CD4-positive, alpha-beta T cell (primary cell): ENCODE data around the gene RBBP7. TPM values are rescaled to one million over a fixed set of nuclear protein-coding genes. Genes with fewer than 3 reads are reported as not detected.

Experiments used
- ATAC-seq: fragments of 200-7000 bp; cut with Tn5 transposase; one replicate; pipeline ENCODE4 v1.10.0; 2022; ENCODE audit warnings: mild to moderate bottlenecking; ENCODE audit not compliant: poor library complexity
- CTCF ChIA-PET: fragments of 350-600 bp; sonication (Branson Sonifier 250); formaldehyde crosslinking; loops from one replicate; lab custom pipeline; 2021; ENCODE audit warnings: antibody characterized with exemption, inconsistent platforms; lab: Charles Lee
- POLR2A ChIA-PET: fragments of 350-600 bp; sonication (Branson Sonifier 250); formaldehyde crosslinking; loops from one replicate; lab custom pipeline; 2021; ENCODE audit warnings: antibody characterized with exemption, inconsistent platforms; lab: Charles Lee
- DNase-seq, 14 experiments: peaks; one replicate each; pipeline ENCODE4 v3.0.0-alpha.2; 2013 to 2020; ENCODE audit warnings: mixed read lengths in 2 of 14
- H3K27ac ChIP-seq, 2 donors: one replicate each; pipeline versions ENCODE4 v1.5.1 to v1.7.0; 2013; ENCODE audit warnings: low read length in 2 of 2, low read depth in 1 of 2, mild to moderate bottlenecking in 1 of 2
- H3K27me3 ChIP-seq, 2 experiments: 1 replicate in 1 of 2; 2 replicates in 1 of 2; pipeline versions ENCODE4 v1.6.1 to v1.7.0; 2013; ENCODE audit warnings: low read length in 2 of 2, control low read depth in 1 of 2, mild to moderate bottlenecking in 1 of 2, moderate library complexity in 1 of 2; ENCODE audit not compliant: insufficient read depth in 2 of 2, control insufficient read depth in 1 of 2
- H3K36me3 ChIP-seq: one replicate; pipeline ENCODE4 v1.6.1; 2013; ENCODE audit warnings: low read length, control low read depth; ENCODE audit not compliant: insufficient read depth
- H3K4me1 ChIP-seq: one replicate; pipeline ENCODE4 v1.6.1; 2013; ENCODE audit warnings: low read length, control low read depth; ENCODE audit not compliant: insufficient read depth
- H3K4me3 ChIP-seq: one replicate; pipeline ENCODE4 v1.5.1; 2013; ENCODE audit warnings: mild to moderate bottlenecking, low read length, moderate library complexity
- H3K9me3 ChIP-seq, 2 experiments: 1 replicate in 1 of 2; 2 replicates in 1 of 2; pipeline versions ENCODE4 v1.6.1 to v1.7.0; 2013; ENCODE audit warnings: low read length in 2 of 2, mild to moderate bottlenecking in 2 of 2, control low read depth in 1 of 2, moderate library complexity in 1 of 2; ENCODE audit not compliant: control insufficient read depth in 1 of 2, insufficient read depth in 1 of 2
- H3K27ac Mint-ChIP-seq: one replicate; pipeline ENCODE4 v1.8.0; 2020; ENCODE audit warnings: mixed read lengths
- H3K27me3 Mint-ChIP-seq: one replicate; pipeline ENCODE4 v1.8.0; 2021; ENCODE audit warnings: mixed read lengths
- H3K36me3 Mint-ChIP-seq: one replicate; pipeline ENCODE4 v1.8.0; 2021; ENCODE audit warnings: low read depth, mixed read lengths
- H3K4me1 Mint-ChIP-seq: one replicate; pipeline ENCODE4 v1.8.0; 2021; ENCODE audit warnings: low read depth, mixed read lengths
- H3K4me3 Mint-ChIP-seq: one replicate; pipeline ENCODE4 v1.8.0; 2020; ENCODE audit warnings: mild to moderate bottlenecking, mixed read lengths
- H3K9me3 Mint-ChIP-seq: one replicate; pipeline ENCODE4 v1.8.0; 2020; ENCODE audit warnings: mixed read lengths
- CTCF ChIP-seq: fragments of 200-600 bp; IDR thresholded peaks from one replicate; pipeline ENCODE4 v1.8.0; 2022; ENCODE audit warnings: antibody characterized with exemption, mild to moderate bottlenecking
- intact Hi-C, 2 experiments: fragments of 100-400 bp; cut with DNase I in 1 of 2; cut with micrococcal nuclease in 1 of 2; formaldehyde crosslinking; loops; one replicate each; pipeline versions ENCODE4 v1.15.1 to v1.9.0; 2023 to 2025; cut with DNase I, micrococcal nuclease
- total RNA-seq, 174 experiments: library from RNA in 2 of 174; stranded (reverse) in 2 of 174; gene quantifications; one replicate each; pipeline ENCODE4 v1.2.3 and lab custom pipeline; 2021 to 2026

Gene RBBP7
- total RNA-seq, 2 experiments from 2014 or later = 104 to 110 TPM

- no peaks in the 10 kb centered on the region for H3K9me3 ChIP-seq
- ATAC-seq (no peak), DNase-seq (no peak)
- no peaks in the 10 kb centered on the region for H3K27me3 ChIP-seq
- H3K4me3 ChIP-seq = no peak overlapping the region
- H3K36me3 ChIP-seq = peaks cover 52% of the 10 kb centered on the region
- ChIA-PET POLR2A (no interaction called here), CTCF (no interaction called here)
- intact Hi-C loops = no loop called here
- TF ChIP-seq CTCF = no peak
- Mint-ChIP-seq H3K27ac (no peak overlapping the region), H3K27me3 (no peaks in the 10 kb centered on the region), H3K36me3 (peaks cover 75% of the 10 kb centered on the region), H3K4me1 (peaks cover 5% of the 10 kb centered on the region), H3K9me3 (no peaks in the 10 kb centered on the region), H3K4me3 (no peak overlapping the region)
- no peak overlapping the region for H3K27ac ChIP-seq
- no peaks in the 10 kb centered on the region for H3K4me1 ChIP-seq
Measured at GRCh38 chrX:16842684-16843083, 27.5 kb downstream of the RBBP7 start.

- Histone ChIP-seq H3K36me3 (peaks cover 53% of the 10 kb centered on the region), H3K27ac (no peak overlapping the region), H3K9me3 (no peaks in the 10 kb centered on the region), H3K27me3 (no peaks in the 10 kb centered on the region), H3K4me3 (no peak overlapping the region), H3K4me1 (no peaks in the 10 kb centered on the region)
- ATAC-seq (no peak), DNase-seq (no peak)
- H3K27ac Mint-ChIP-seq = no peak overlapping the region
- ChIA-PET CTCF (interaction anchor here (0.8 kb wide), 1 partner anchor 41 kb away, joined by 3 read pairs; no protein-coding TSS in a partner anchor), POLR2A (no interaction called here)
- no peaks in the 10 kb centered on the region for H3K4me1 Mint-ChIP-seq
- no peak overlapping the region for H3K4me3 Mint-ChIP-seq
- intact Hi-C loops = no loop called here
- peaks cover 79% of the 10 kb centered on the region for H3K36me3 Mint-ChIP-seq
- TF ChIP-seq CTCF = no peak
- H3K9me3 Mint-ChIP-seq = no peaks in the 10 kb centered on the region
- no peaks in the 10 kb centered on the region for H3K27me3 Mint-ChIP-seq
Measured at GRCh38 chrX:16839852-16840460, 30.2 kb downstream of the RBBP7 start.

- no peak for TF ChIP-seq CTCF
Measured at GRCh38 chrX:16839219-16839851, 30.8 kb downstream of the RBBP7 start.

More at GRCh38 chrX:16839219-16839851, 30.8 kb downstream of the RBBP7 start:
- no peaks in the 10 kb centered on the region for H3K4me1 ChIP-seq
- no peaks in the 10 kb centered on the region for H3K27me3 Mint-ChIP-seq
- POLR2A ChIA-PET = no interaction called here
- H3K27ac ChIP-seq = no peak overlapping the region
- no peak overlapping the region for H3K4me3 ChIP-seq
- no peaks in the 10 kb centered on the region for H3K4me1 Mint-ChIP-seq
- intact Hi-C loops = no loop called here
- no peak overlapping the region for H3K4me3 Mint-ChIP-seq
- H3K27me3 ChIP-seq = no peaks in the 10 kb centered on the region
- CTCF ChIA-PET = no interaction called here
- peaks cover 79% of the 10 kb centered on the region for H3K36me3 Mint-ChIP-seq
- H3K27ac Mint-ChIP-seq = no peak overlapping the region
- H3K9me3 ChIP-seq = no peaks in the 10 kb centered on the region
- peaks cover 57% of the 10 kb centered on the region for H3K36me3 ChIP-seq
- ATAC-seq (no peak), DNase-seq (no peak)
- no peaks in the 10 kb centered on the region for H3K9me3 Mint-ChIP-seq
